ENCODE data around the gene HOXC11.

Gene HOXC11

GRCh38 chr12:53949631-53950436, 23.1 kb upstream of the HOXC11 start:
- DNase-seq (ENCODE audit: low read depth): no peak
- in situ Hi-C loops (cut with HindIII; ENCODE audit: low sequenced_read_pairs): no loop called here
- H3K4me3 ChIP-seq (ENCODE audit: low read depth, low read length): no peak overlapping the region
- TF ChIP-seq CTCF (IDR thresholded peaks at IDR 0.05; ENCODE audit: low read depth, low read length, missing control alignments): no peak

- TF ChIP-seq CTCF (IDR thresholded peaks at IDR 0.05; ENCODE audit: low read depth, low read length, missing control alignments): no peak
- in situ Hi-C loops (cut with HindIII; ENCODE audit: low sequenced_read_pairs): no loop called here
- no peak for DNase-seq (ENCODE audit: low read depth)
- H3K4me3 ChIP-seq (ENCODE audit: low read depth, low read length): no peak overlapping the region
Observed at GRCh38 chr12:53950437-53950773, 22.5 kb upstream of the HOXC11 start.

GRCh38 chr12:53950789-53951576, 21.9 kb upstream of the HOXC11 start:
- no peak overlapping the region for H3K4me3 ChIP-seq (ENCODE audit: low read depth, low read length)
- in situ Hi-C loops (cut with HindIII; ENCODE audit: low sequenced_read_pairs): no loop called here
- TF ChIP-seq CTCF (IDR thresholded peaks at IDR 0.05; ENCODE audit: low read depth, low read length, missing control alignments): no peak
- no peak for DNase-seq (ENCODE audit: low read depth)

GRCh38 chr12:53951577-53952334, 21.2 kb upstream of the HOXC11 start:
- no peak for DNase-seq (ENCODE audit: low read depth)
- TF ChIP-seq CTCF (IDR thresholded peaks at IDR 0.05; ENCODE audit: low read depth, low read length, missing control alignments): no peak
- in situ Hi-C loops (cut with HindIII; ENCODE audit: low sequenced_read_pairs): no loop called here
- H3K4me3 ChIP-seq (ENCODE audit: low read depth, low read length): no peak overlapping the region

GRCh38 chr12:53952335-53952694, 20.6 kb upstream of the HOXC11 start:
- in situ Hi-C loops (cut with HindIII; ENCODE audit: low sequenced_read_pairs): no loop called here
- no peak for TF ChIP-seq CTCF (IDR thresholded peaks at IDR 0.05; ENCODE audit: low read depth, low read length, missing control alignments)
- H3K4me3 ChIP-seq (ENCODE audit: low read depth, low read length): no peak overlapping the region
- no peak for DNase-seq (ENCODE audit: low read depth)

- DNase-seq (ENCODE audit: low read depth): no peak
- H3K4me3 ChIP-seq (ENCODE audit: low read depth, low read length): no peak overlapping the region
Observed at GRCh38 chr12:53952871-53953734, 19.8 kb upstream of the HOXC11 start.

More at GRCh38 chr12:53952871-53953734, 19.8 kb upstream of the HOXC11 start:
- TF ChIP-seq CTCF (IDR thresholded peaks at IDR 0.05; ENCODE audit: low read depth, low read length, missing control alignments): no peak
- in situ Hi-C loops (cut with HindIII; ENCODE audit: low sequenced_read_pairs): no loop called here

Data from astrocyte of the cerebellum (primary cell).